ENCODE data around the gene HEPN1.

HEPN1 gene

GRCh38 chr11:124898711-124899110 is 20.3 kb upstream of the HEPN1 start:
- no peak for DNase-seq (ENCODE audit: low spot score in 2 of 2)
- Histone ChIP-seq H3K9me3 (no peaks in the 10 kb centered on the region), H3K36me3 (replicated peaks) (no peaks in the 10 kb centered on the region), H3K4me3 (no peak overlapping the region), H3K4me1 (no peaks in the 10 kb centered on the region), H3K27me3 (ENCODE audit: low read depth) (peaks cover 31% of the 10 kb centered on the region)
- in situ Hi-C loops (cut with MboI; ENCODE audit: low sequenced_read_pairs): no loop called here

- Histone ChIP-seq H3K36me3 (replicated peaks) (no peaks in the 10 kb centered on the region), H3K27me3 (ENCODE audit: low read depth) (peaks cover 38% of the 10 kb centered on the region), H3K4me1 (no peaks in the 10 kb centered on the region), H3K9me3 (no peaks in the 10 kb centered on the region), H3K4me3 (no peak overlapping the region)
- DNase-seq (ENCODE audit: low spot score in 2 of 2): no peak
- in situ Hi-C loops (cut with MboI; ENCODE audit: low sequenced_read_pairs): no loop called here
Measured at GRCh38 chr11:124899383-124900145, 19.5 kb upstream of the HEPN1 start.

- H3K9me3 ChIP-seq: no peaks in the 10 kb centered on the region
- in situ Hi-C loops (cut with MboI; ENCODE audit: low sequenced_read_pairs): no loop called here
- no peaks in the 10 kb centered on the region for H3K4me1 ChIP-seq
- DNase-seq (ENCODE audit: low spot score in 2 of 2): no peak
- no peak overlapping the region for H3K4me3 ChIP-seq
- no peaks in the 10 kb centered on the region for H3K36me3 ChIP-seq (replicated peaks)
- H3K27me3 ChIP-seq (ENCODE audit: low read depth): peaks cover 39% of the 10 kb centered on the region
Measured at GRCh38 chr11:124900464-124900863, 18.6 kb upstream of the HEPN1 start.

GRCh38 chr11:124902616-124903015 is 16.4 kb upstream of the HEPN1 start:
- in situ Hi-C loops (cut with MboI; ENCODE audit: low sequenced_read_pairs): no loop called here
- Histone ChIP-seq H3K4me3 (no peak overlapping the region), H3K27me3 (ENCODE audit: low read depth) (peaks cover 39% of the 10 kb centered on the region), H3K9me3 (no peaks in the 10 kb centered on the region), H3K36me3 (replicated peaks) (no peaks in the 10 kb centered on the region), H3K4me1 (no peaks in the 10 kb centered on the region)
- no peak for DNase-seq (ENCODE audit: low spot score in 2 of 2)

- Histone ChIP-seq H3K36me3 (replicated peaks) (no peaks in the 10 kb centered on the region), H3K4me3 (no peak overlapping the region), H3K9me3 (no peaks in the 10 kb centered on the region), H3K27me3 (ENCODE audit: low read depth) (0 out of 2 replicates have a peak, but pooled peaks cover 3% of the 10 kb centered on the region), H3K4me1 (no peaks in the 10 kb centered on the region)
- no peak for DNase-seq (ENCODE audit: low spot score in 2 of 2)
- in situ Hi-C loops (cut with MboI; ENCODE audit: low sequenced_read_pairs): no loop called here
Measured at GRCh38 chr11:124915541-124916369, 3.3 kb upstream of the HEPN1 start.

- Histone ChIP-seq H3K36me3 (replicated peaks) (no peaks in the 10 kb centered on the region), H3K4me1 (no peaks in the 10 kb centered on the region), H3K27me3 (ENCODE audit: low read depth) (0 out of 2 replicates have a peak, but pooled peaks cover 3% of the 10 kb centered on the region), H3K9me3 (no peaks in the 10 kb centered on the region), H3K4me3 (no peak overlapping the region)
- in situ Hi-C loops (cut with MboI; ENCODE audit: low sequenced_read_pairs): no loop called here
- DNase-seq (ENCODE audit: low spot score in 2 of 2): no peak
Measured at GRCh38 chr11:124916370-124916710, 2.7 kb upstream of the HEPN1 start.

- no peaks in the 10 kb centered on the region for H3K36me3 ChIP-seq (replicated peaks)
- 0 out of 2 replicates have a peak, but pooled peaks cover 3% of the 10 kb centered on the region for H3K27me3 ChIP-seq (ENCODE audit: low read depth)
- DNase-seq (ENCODE audit: low spot score in 2 of 2): no peak
- H3K4me1 ChIP-seq: no peaks in the 10 kb centered on the region
- in situ Hi-C loops (cut with MboI; ENCODE audit: low sequenced_read_pairs): no loop called here
- H3K9me3 ChIP-seq: no peaks in the 10 kb centered on the region
- no peak overlapping the region for H3K4me3 ChIP-seq
Measured at GRCh38 chr11:124917115-124917637, 1.9 kb upstream of the HEPN1 start.

GRCh38 chr11:124919898-124920297 is 848 bp downstream of the HEPN1 start:
- in situ Hi-C loops (cut with MboI; ENCODE audit: low sequenced_read_pairs): no loop called here
- no peaks in the 10 kb centered on the region for H3K4me1 ChIP-seq
- no peaks in the 10 kb centered on the region for H3K9me3 ChIP-seq
- no peaks in the 10 kb centered on the region for H3K36me3 ChIP-seq (replicated peaks)
- no peak overlapping the region for H3K4me3 ChIP-seq
- H3K27me3 ChIP-seq (ENCODE audit: low read depth): 0 out of 2 replicates have a peak, but pooled peaks cover 3% of the 10 kb centered on the region
- no peak for DNase-seq (ENCODE audit: low spot score in 2 of 2)

- H3K4me1 ChIP-seq: no peaks in the 10 kb centered on the region
- H3K4me3 ChIP-seq: no peak overlapping the region
- in situ Hi-C loops (cut with MboI; ENCODE audit: low sequenced_read_pairs): no loop called here
- no peak for DNase-seq (ENCODE audit: low spot score in 2 of 2)
- H3K9me3 ChIP-seq: no peaks in the 10 kb centered on the region
- H3K27me3 ChIP-seq (ENCODE audit: low read depth): 0 out of 2 replicates have a peak, but pooled peaks cover 3% of the 10 kb centered on the region
- no peaks in the 10 kb centered on the region for H3K36me3 ChIP-seq (replicated peaks)
Measured at GRCh38 chr11:124920356-124920755, 1.3 kb downstream of the HEPN1 start.

GRCh38 chr11:124920870-124921609 is 2.0 kb downstream of the HEPN1 start:
- no peak for DNase-seq (ENCODE audit: low spot score in 2 of 2)
- Histone ChIP-seq H3K27me3 (ENCODE audit: low read depth) (0 out of 2 replicates have a peak, but pooled peaks cover 3% of the 10 kb centered on the region), H3K9me3 (no peaks in the 10 kb centered on the region), H3K36me3 (replicated peaks) (no peaks in the 10 kb centered on the region), H3K4me3 (no peak overlapping the region), H3K4me1 (no peaks in the 10 kb centered on the region)
- in situ Hi-C loops (cut with MboI; ENCODE audit: low sequenced_read_pairs): no loop called here

- Histone ChIP-seq H3K9me3 (no peaks in the 10 kb centered on the region), H3K4me3 (no peak overlapping the region), H3K4me1 (no peaks in the 10 kb centered on the region), H3K36me3 (replicated peaks) (no peaks in the 10 kb centered on the region), H3K27me3 (ENCODE audit: low read depth) (0 out of 2 replicates have a peak, but pooled peaks cover 6% of the 10 kb centered on the region)
- in situ Hi-C loops (cut with MboI; ENCODE audit: low sequenced_read_pairs): no loop called here
- DNase-seq (ENCODE audit: low spot score in 2 of 2): no peak
Measured at GRCh38 chr11:124922831-124923230, 3.8 kb downstream of the HEPN1 start.

- in situ Hi-C loops (cut with MboI; ENCODE audit: low sequenced_read_pairs): no loop called here
- Histone ChIP-seq H3K9me3 (no peaks in the 10 kb centered on the region), H3K4me3 (no peak overlapping the region), H3K36me3 (replicated peaks) (no peaks in the 10 kb centered on the region), H3K27me3 (ENCODE audit: low read depth) (0 out of 2 replicates have a peak, but pooled peaks cover 4% of the 10 kb centered on the region), H3K4me1 (no peaks in the 10 kb centered on the region)
- DNase-seq (ENCODE audit: low spot score in 2 of 2): no peak
Measured at GRCh38 chr11:124923296-124923695, 4.2 kb downstream of the HEPN1 start.

- in situ Hi-C loops (cut with MboI; ENCODE audit: low sequenced_read_pairs): no loop called here
- Histone ChIP-seq H3K4me3 (no peak overlapping the region), H3K36me3 (replicated peaks) (no peaks in the 10 kb centered on the region), H3K27me3 (ENCODE audit: low read depth) (peaks cover 12% of the 10 kb centered on the region), H3K9me3 (no peaks in the 10 kb centered on the region), H3K4me1 (no peaks in the 10 kb centered on the region)
- no peak for DNase-seq (ENCODE audit: low spot score in 2 of 2)
Measured at GRCh38 chr11:124928942-124929665, 10.1 kb downstream of the HEPN1 start.
